Mucosa of descending colon (tissue), 3 donors: Measurements from ENCODE around the gene GGTLC3. TPM values are rescaled to one million over a fixed set of nuclear protein-coding genes. Genes with fewer than 3 reads are reported as not detected.
"Not testable (repeated sequence)": the region's sequence is repeated elsewhere in the genome, so short reads cannot be mapped to it uniquely, and the experiment has no call there.

Experiments used
- ATAC-seq: fragments of 200-7000 bp; cut with Tn5 transposase; one replicate; pipeline ENCODE4 v1.9.1; 2020; ENCODE audit warnings: mild to moderate bottlenecking, moderate library complexity
- DNase-seq, 3 donors: peaks; one replicate each; pipeline ENCODE4 v3.0.0-alpha.2; 2020
- H3K36me3 ChIP-seq: fragments of 200-600 bp; one replicate; pipeline ENCODE4 v1.8.0; 2021; ENCODE audit warnings: low read depth, mild to moderate bottlenecking
- H3K4me1 ChIP-seq: fragments of 200-600 bp; one replicate; pipeline ENCODE4 v1.8.0; 2021; ENCODE audit warnings: low read depth, mild to moderate bottlenecking
- H3K4me3 ChIP-seq: fragments of 200-600 bp; one replicate; pipeline ENCODE4 v1.8.0; 2021; ENCODE audit warnings: mild to moderate bottlenecking
- H3K9me3 ChIP-seq: fragments of 200-600 bp; one replicate; pipeline ENCODE4 v1.8.0; 2021; ENCODE audit warnings: mild to moderate bottlenecking
- intact Hi-C, 2 donors: fragments of 100-400 bp; cut with DNase I in 1 of 2; cut with micrococcal nuclease in 1 of 2; formaldehyde crosslinking; loops; one replicate each; pipeline versions ENCODE4 v1.11.0 to v1.11.1; 2022; cut with DNase I, micrococcal nuclease
- long read RNA-seq, 2 donors: library from polyadenylated mRNA; unstranded; transcript quantifications; one replicate each; pipeline ENCODE4 v2.0.0, GENCODE V29; 2019 to 2021
- total RNA-seq, 3 donors: library from RNA; stranded (reverse); fragmentation: NEBNext Ultra II Directional in 2 of 3; extraction: Animal tissue kit (Norgen Biotek cat#: 25700) in 2 of 3; gene quantifications; one replicate each; pipeline versions ENCODE4 v1.2.1 to v1.2.4, GENCODE V29; 2021 to 2023
- donor health status: DM: no; HTN: no; CAD: no; lungs with moderate emphysema.
- donor health status: DM: no; HTN: no; CAD: no.
- donor health status: DM: no; HTN: yes; CAD: no.

GGTLC3 gene
- total RNA-seq: not detected
- long read RNA-seq, donor 1: 0 reads
- long read RNA-seq, donor 2: 0 reads

GRCh38 chr22:18518061-18518460, at the start of gene GGTLC3:
GGTLC3 (minus strand) TSS chr22:18518161; CDS start chr22:18517897, 264 bp downstream.
- DNase-seq, H3K9me3 ChIP-seq, H3K36me3 ChIP-seq, H3K4me3 ChIP-seq, ATAC-seq, intact Hi-C loops, H3K4me1 ChIP-seq: not testable (repeated sequence)

- ATAC-seq, H3K4me1 ChIP-seq, DNase-seq, H3K36me3 ChIP-seq, intact Hi-C loops, H3K4me3 ChIP-seq, H3K9me3 ChIP-seq: not testable (repeated sequence)
Measured at GRCh38 chr22:18560099-18560974, 42.4 kb upstream of the GGTLC3 start.

GRCh38 chr22:18558939-18559338, 41.0 kb upstream of the GGTLC3 start:
- peak; percentile 25 for ATAC-seq
- H3K9me3 ChIP-seq, DNase-seq, intact Hi-C loops, H3K4me1 ChIP-seq, H3K4me3 ChIP-seq, H3K36me3 ChIP-seq: not testable (repeated sequence)

- H3K4me3 ChIP-seq, DNase-seq, H3K4me1 ChIP-seq, H3K36me3 ChIP-seq, intact Hi-C loops, H3K9me3 ChIP-seq: not testable (repeated sequence)
- peak; percentile 89 for ATAC-seq
Measured at GRCh38 chr22:18558516-18558915, 40.6 kb upstream of the GGTLC3 start.

GRCh38 chr22:18554280-18555256, 36.6 kb upstream of the GGTLC3 start:
- H3K4me3 ChIP-seq, DNase-seq, intact Hi-C loops, H3K4me1 ChIP-seq, H3K9me3 ChIP-seq, H3K36me3 ChIP-seq: not testable (repeated sequence)
- peak; percentile 66 for ATAC-seq

GRCh38 chr22:18552839-18553597, 35.1 kb upstream of the GGTLC3 start:
- H3K4me3 ChIP-seq, H3K36me3 ChIP-seq, DNase-seq, H3K9me3 ChIP-seq, intact Hi-C loops, H3K4me1 ChIP-seq, ATAC-seq: not testable (repeated sequence)

- H3K9me3 ChIP-seq, H3K36me3 ChIP-seq, intact Hi-C loops, DNase-seq, ATAC-seq, H3K4me3 ChIP-seq, H3K4me1 ChIP-seq: not testable (repeated sequence)
Measured at GRCh38 chr22:18551046-18551445, 33.1 kb upstream of the GGTLC3 start.

- H3K4me1 ChIP-seq, H3K9me3 ChIP-seq, H3K4me3 ChIP-seq, H3K36me3 ChIP-seq, intact Hi-C loops: not testable (repeated sequence)
- peak; percentile 73 for ATAC-seq
- DNase-seq: peak in 1 of 3 donors; percentile 0
Measured at GRCh38 chr22:18549458-18550179, 31.7 kb upstream of the GGTLC3 start.

GRCh38 chr22:18544615-18545014, 26.7 kb upstream of the GGTLC3 start:
- H3K4me1 ChIP-seq, H3K36me3 ChIP-seq, H3K9me3 ChIP-seq, ATAC-seq, intact Hi-C loops, H3K4me3 ChIP-seq: not testable (repeated sequence)
- DNase-seq: peak in 1 of 3 donors; percentile 2

GRCh38 chr22:18543400-18543799, 25.4 kb upstream of the GGTLC3 start:
- H3K9me3 ChIP-seq, H3K4me1 ChIP-seq, H3K36me3 ChIP-seq, H3K4me3 ChIP-seq, intact Hi-C loops, DNase-seq: not testable (repeated sequence)
- peak; percentile 78 for ATAC-seq

GRCh38 chr22:18539994-18540393, 22.0 kb upstream of the GGTLC3 start:
- H3K36me3 ChIP-seq, H3K9me3 ChIP-seq, intact Hi-C loops, DNase-seq, H3K4me1 ChIP-seq, ATAC-seq, H3K4me3 ChIP-seq: not testable (repeated sequence)

- H3K4me3 ChIP-seq, H3K4me1 ChIP-seq, ATAC-seq, H3K36me3 ChIP-seq, intact Hi-C loops, H3K9me3 ChIP-seq, DNase-seq: not testable (repeated sequence)
Measured at GRCh38 chr22:18534315-18534714, 16.4 kb upstream of the GGTLC3 start.

GRCh38 chr22:18533633-18534032, 15.7 kb upstream of the GGTLC3 start:
- H3K4me3 ChIP-seq, H3K9me3 ChIP-seq, intact Hi-C loops, DNase-seq, H3K36me3 ChIP-seq, H3K4me1 ChIP-seq, ATAC-seq: not testable (repeated sequence)
